ENCODE data around the gene ZHX3.
A peak's percentile ranks its signal among the peaks of the same experiment; 100 is the strongest.

The ZHX3 gene

GRCh38 chr20:41353530-41353929, 36.0 kb upstream of the ZHX3 start:
- DNase-seq (ENCODE audit: low read depth in 1 of 2, low spot score in 1 of 2) = no peak

- no peak for DNase-seq (ENCODE audit: low read depth in 1 of 2, low spot score in 1 of 2)
These were observed 35.1 kb upstream of the ZHX3 start for GRCh38 chr20:41352666-41353065.

- DNase-seq (ENCODE audit: low read depth in 1 of 2, low spot score in 1 of 2) = no peak
These were observed 34.6 kb upstream of the ZHX3 start for GRCh38 chr20:41352106-41352505.

GRCh38 chr20:41350408-41350962, 33.0 kb upstream of the ZHX3 start:
- no peak for DNase-seq (ENCODE audit: low read depth in 1 of 2, low spot score in 1 of 2)

- DNase-seq (ENCODE audit: low read depth in 1 of 2, low spot score in 1 of 2) = no peak
These were observed 32.4 kb upstream of the ZHX3 start for GRCh38 chr20:41349943-41350342.

- no peak for DNase-seq (ENCODE audit: low read depth in 1 of 2, low spot score in 1 of 2)
These were observed 31.7 kb upstream of the ZHX3 start for GRCh38 chr20:41349266-41349665.

GRCh38 chr20:41348430-41349172, 31.1 kb upstream of the ZHX3 start:
- DNase-seq (ENCODE audit: low read depth in 1 of 2, low spot score in 1 of 2) = no peak

- no peak for DNase-seq (ENCODE audit: low read depth in 1 of 2, low spot score in 1 of 2)
These were observed 30.2 kb upstream of the ZHX3 start for GRCh38 chr20:41347523-41348429.

GRCh38 chr20:41345729-41346067, 28.2 kb upstream of the ZHX3 start:
- DNase-seq (ENCODE audit: low read depth in 1 of 2, low spot score in 1 of 2) = no peak

GRCh38 chr20:41344938-41345728, 27.6 kb upstream of the ZHX3 start:
- DNase-seq (ENCODE audit: low read depth in 1 of 2, low spot score in 1 of 2) = no peak

- no peak for DNase-seq (ENCODE audit: low read depth in 1 of 2, low spot score in 1 of 2)
These were observed 26.9 kb upstream of the ZHX3 start for GRCh38 chr20:41344477-41344876.

- DNase-seq (ENCODE audit: low read depth in 1 of 2, low spot score in 1 of 2) = no peak
These were observed 25.2 kb upstream of the ZHX3 start for GRCh38 chr20:41342474-41343464.

GRCh38 chr20:41340327-41341055, 23.0 kb upstream of the ZHX3 start, which contains the start of gene LPIN3:
LPIN3 (plus strand) TSS chr20:41340821; CDS start chr20:41345804, 4,983 bp downstream.
- peak in 1 of 2 donors; percentile 28 for DNase-seq (ENCODE audit: low read depth in 1 of 2, low spot score in 1 of 2)

GRCh38 chr20:41339957-41340326, 22.4 kb upstream of the ZHX3 start:
- DNase-seq (ENCODE audit: low read depth in 1 of 2, low spot score in 1 of 2) = peak; percentile 75 to 80

- no peak for DNase-seq (ENCODE audit: low read depth in 1 of 2, low spot score in 1 of 2)
These were observed 19.4 kb upstream of the ZHX3 start for GRCh38 chr20:41336711-41337492.

GRCh38 chr20:41335591-41335990, 18.1 kb upstream of the ZHX3 start:
- DNase-seq (ENCODE audit: low read depth in 1 of 2, low spot score in 1 of 2) = no peak

GRCh38 chr20:41334443-41335421, 17.2 kb upstream of the ZHX3 start:
- DNase-seq (ENCODE audit: low read depth in 1 of 2, low spot score in 1 of 2) = no peak
